ENCODE measurements around the gene CXCR4.
"Not testable (repeated sequence)": the region's sequence is repeated elsewhere in the genome, so short reads cannot be mapped to it uniquely, and the experiment has no call there.

CXCR4 gene

DNA sequence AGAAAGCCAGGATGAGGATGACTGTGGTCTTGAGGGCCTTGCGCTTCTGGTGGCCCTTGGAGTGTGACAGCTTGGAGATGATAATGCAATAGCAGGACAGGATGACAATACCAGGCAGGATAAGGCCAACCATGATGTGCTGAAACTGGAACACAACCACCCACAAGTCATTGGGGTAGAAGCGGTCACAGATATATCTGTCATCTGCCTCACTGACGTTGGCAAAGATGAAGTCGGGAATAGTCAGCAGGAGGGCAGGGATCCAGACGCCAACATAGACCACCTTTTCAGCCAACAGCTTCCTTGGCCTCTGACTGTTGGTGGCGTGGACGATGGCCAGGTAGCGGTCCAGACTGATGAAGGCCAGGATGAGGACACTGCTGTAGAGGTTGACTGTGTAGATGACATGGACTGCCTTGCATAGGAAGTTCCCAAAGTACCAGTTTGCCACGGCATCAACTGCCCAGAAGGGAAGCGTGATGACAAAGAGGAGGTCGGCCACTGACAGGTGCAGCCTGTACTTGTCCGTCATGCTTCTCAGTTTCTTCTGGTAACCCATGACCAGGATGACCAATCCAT is 2.7 kb downstream of the CXCR4 start:
- DNase-seq (ENCODE audit: low read depth, low spot score) = no peak

DNA sequence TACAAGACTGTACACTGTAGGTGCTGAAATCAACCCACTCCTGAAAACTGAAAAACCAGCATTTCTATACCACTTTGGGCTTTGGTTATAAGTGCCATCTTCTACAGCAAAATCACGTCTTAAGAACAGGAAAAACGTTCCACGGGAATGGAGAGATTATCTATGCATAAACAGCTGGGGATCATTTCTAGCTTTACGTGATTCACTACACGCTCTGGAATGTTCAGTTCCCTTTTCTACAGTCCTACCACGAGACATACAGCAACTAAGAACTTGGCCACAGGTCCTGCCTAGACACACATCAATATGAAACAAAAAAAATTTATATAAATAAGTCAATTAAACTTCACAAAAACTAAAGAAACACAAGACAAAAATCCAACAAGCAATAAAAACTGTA is 3.6 kb downstream of the CXCR4 start:
- no peak for DNase-seq (ENCODE audit: low read depth, low spot score)

DNA sequence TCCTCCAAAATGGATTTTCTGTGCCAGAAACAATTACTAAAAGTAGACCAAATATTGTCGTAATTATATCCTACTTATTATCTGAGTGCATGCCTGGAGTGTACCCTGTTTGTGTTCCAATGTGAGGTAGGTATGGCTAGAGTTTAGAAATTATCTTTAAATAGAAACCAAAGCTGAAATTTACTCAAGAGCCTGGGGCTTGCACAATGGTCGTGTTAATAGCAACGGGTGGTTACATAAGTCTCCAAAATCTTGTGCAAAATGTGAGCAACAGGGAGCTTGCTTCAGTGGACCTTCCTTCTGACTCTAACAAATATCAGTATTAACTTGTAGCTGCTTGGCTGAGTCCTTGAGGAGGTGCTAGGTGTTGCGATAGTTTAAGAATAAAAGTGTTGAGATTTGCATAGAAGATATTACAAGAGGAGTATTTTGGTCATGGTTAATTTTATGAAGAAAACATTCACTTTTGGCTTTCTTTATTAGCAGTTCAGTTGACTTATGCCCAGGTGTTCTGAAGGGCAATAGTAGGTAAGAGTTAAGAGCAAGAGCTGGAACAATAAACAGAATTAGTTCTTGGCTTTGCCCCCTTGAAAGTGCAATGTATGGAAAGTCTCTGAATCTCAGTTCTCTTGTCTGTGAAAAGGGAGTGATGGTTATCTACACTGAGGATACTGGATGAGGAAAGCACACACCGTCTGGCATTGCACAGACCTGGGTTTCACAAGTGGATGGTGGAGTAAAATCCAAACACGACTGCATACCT is 4.6 kb downstream of the CXCR4 start:
- no peak for DNase-seq (ENCODE audit: low read depth, low spot score)

DNA sequence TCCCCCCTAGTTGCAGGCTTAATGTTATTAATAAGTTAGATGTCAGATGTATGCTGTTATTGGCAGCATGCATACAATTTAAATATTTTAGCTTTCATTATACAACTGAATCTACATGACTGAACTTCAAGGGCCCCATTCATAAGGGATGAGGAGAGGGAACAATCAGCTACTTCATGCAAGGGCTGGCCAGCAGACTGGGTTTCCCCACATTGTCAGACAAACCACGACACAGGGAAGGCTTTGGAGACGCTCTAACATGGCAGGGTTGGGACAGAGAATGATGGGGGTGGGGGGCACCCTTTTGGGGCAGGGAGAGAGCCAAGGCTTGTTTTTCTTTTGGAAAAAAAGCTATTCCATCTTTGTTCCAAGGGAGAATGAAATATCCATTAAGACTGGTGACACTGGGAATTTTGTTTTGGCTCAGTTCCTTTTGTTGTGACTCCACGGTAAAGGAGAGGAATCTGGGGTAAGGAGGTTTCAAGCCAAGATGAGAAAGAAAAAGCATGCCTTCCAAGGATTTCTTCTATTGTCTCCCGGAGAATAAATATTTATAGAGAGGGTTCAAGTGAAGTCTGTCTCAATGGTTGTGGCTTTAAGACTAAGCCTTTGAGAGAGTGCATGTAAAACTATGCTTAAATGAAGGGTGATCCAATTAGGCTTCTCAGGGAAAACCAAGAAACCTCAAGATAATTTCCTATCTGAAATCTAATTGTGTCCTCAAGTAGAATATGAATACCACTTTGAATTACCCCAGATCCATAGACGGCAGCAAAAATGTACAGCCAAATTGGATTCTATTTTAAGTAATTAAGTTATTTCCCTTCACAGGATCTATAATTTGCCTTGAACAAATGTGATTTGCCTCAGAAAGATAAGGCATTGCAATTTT is 5.4 kb downstream of the CXCR4 start:
- no peak for DNase-seq (ENCODE audit: low read depth, low spot score)

DNA sequence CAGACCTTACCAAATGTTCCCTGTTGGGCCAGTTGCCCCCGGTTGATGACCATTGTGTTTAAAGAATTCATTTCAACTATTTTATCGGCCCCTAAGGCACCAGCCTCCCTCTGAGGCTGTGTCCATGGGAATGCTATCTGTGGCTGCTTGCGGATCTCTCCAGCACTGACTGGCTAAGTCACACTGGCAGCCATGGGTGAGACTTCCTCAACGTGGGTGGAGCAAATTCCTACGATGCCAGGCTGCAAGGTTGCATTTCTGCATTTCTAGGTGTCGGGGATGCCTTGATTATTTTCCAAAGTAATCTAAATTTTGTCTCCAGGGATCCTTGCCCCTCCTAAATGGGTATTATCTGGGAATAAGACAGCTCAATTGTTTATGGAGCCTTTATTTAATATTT is 6.2 kb downstream of the CXCR4 start:
- DNase-seq (ENCODE audit: low read depth, low spot score) = no peak

DNA sequence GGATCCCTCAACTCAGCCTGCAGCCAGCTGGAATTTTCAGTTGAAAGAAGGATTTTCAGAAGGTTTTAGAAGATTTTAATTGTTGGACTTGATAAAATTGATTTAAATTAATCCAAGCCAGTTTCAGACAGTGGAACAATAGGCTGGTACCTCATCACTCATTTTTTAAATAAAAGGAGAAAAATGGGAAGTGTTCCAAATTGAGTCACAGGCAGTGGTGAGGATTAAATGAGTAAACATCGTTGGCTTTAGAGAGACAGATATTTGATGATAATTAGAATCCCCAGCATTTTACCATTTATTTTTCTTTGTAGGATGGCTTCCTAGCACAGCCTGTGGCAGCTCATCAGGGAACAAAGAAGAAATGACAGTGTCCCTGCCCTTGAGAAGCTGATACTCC is 7.4 kb downstream of the CXCR4 start:
- no peak for DNase-seq (ENCODE audit: low read depth, low spot score)

DNA sequence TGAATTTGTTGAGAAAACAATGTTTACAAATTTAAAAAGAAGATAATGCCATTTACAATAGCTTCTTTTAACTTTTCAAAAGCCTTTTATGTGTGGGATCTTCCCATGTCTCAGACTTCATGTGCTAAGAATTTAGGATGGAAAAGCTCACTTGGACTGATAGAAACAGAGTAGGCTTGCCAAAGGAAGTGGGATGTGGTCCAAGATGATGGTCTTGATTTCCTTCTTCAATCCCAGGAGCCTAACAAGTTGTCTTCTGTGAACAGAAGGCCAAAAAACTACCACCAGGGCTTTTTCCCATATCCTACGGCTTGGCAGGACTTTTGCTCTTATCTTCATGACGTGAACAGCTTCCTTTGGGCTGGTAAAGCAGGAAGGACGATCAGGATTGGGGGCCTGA is 9.5 kb downstream of the CXCR4 start:
- no peak for DNase-seq (ENCODE audit: low read depth, low spot score)

DNA sequence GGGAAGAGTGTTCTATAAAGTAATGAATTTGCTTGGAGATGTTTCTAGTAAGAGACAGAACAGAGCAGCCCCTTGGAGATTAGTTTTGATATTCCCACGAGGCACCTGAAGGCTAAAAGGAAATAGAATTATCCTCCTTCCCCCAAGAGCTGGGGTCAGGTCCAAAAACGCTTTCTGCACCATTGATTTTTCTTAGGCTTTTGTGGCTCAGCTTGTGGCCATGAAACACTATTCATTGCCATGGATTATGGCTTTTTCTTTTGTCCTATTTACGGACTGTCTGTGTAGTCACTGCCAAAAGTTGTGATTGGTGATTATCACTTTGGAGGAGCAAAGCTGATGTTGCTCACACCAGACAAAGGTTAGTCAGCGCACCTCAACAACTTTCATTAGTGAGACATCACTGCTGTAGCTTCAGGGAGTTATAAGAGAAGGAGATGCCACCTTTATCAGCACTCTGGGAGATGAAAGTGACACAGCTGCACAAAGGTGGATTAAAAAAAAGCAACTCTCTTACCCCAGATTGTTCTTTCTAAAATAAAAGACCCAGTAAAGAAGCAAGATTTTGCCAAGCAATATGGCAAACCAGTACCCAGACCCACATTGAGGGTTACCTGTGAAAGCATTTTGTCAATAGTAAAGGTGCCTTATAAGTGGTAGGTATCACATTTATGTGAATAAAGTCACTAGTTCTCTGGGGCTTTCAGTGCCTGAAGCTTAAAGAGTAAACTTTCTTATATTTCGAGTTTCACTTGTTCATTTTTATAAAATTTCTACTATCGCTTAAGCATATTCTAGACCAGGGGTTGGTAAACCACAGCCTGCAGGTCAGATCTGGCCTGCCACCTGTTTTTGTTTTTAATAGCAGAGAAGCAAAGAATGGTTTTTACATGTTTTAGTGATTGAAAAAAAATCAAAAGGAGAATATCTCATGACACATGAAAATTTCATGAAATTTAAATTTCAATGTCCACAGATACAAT is 10.6 kb downstream of the CXCR4 start:
- no peak for DNase-seq (ENCODE audit: low read depth, low spot score)

DNA sequence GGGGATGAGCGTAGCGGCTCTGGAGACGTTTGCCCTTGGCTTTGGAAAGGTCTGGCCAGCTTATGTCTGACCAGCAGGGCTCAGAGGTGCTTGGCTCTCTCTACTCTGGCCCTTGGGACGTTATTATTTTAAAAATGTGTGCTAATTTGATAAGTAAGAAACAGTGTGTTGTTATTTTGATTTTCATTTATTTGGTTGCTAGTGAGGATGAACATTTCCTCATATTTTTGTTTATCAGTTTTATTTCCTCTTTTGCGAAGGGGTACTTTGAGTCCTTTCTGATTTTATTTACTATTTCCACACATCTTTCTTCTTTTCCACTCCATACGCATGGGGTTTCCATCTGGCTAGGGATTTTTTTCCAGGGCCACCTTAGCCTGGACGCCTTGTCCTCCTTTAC is 11.4 kb downstream of the CXCR4 start:
- no peak for DNase-seq (ENCODE audit: low read depth, low spot score)

DNA sequence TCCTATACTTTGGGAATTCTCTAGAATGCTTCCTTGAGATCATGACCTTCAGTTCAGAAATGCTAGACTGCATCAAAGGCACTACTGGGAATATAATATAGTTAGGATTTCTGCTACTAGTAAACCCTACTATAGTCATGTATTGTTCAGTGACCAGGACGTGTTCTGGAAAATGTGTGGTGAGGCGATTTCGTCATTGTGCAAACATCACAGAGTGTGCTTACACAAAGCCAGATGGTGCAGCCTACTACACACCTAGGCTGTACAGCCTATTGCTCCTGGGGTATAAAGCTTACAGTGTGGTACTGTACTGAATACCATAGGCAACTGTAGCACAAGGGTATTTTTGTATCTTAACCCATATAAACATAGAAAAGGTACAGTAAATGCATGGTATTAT is 13.0 kb downstream of the CXCR4 start:
- no peak for DNase-seq (ENCODE audit: low read depth, low spot score)

DNA sequence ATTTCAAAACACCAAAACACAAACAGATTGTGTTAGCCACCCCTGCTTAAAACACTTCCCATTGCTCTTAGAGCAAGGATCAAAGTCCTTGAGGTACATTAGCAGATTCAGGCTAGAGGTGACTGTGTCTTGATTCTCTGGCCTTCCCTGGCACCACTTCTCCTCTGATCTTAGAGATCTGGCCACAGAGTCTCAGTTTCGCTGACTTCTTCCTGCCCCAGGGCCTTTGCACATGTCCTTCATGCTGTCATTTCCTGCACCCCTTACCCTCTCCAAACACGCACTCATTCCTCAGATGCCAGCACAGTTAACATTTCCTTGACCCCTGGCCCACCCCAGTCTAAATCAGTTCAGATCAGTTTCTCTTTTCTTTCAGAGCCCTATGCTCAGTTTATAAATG is 16.9 kb downstream of the CXCR4 start:
- no peak for DNase-seq (ENCODE audit: low read depth, low spot score)

DNA sequence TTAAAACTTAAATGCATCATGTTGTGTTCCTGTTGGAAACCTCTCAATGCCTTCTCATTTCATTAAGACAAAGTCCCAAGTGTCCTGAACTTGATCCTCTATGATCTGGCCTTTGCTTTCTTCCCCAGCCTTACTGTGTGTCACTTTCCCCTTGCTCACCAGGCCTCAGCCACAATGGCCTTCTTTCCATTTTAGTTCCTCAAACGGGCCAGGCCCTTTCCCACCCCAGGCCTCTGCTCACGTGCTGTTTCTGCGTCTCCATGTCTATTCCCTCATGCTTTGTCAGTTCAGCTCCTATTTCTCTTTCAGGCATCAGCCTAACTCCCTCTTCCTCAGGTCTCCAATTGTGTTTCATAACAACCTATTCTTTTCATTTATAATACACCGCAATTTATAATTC is 19.5 kb downstream of the CXCR4 start:
- no peak for DNase-seq (ENCODE audit: low read depth, low spot score)

DNA sequence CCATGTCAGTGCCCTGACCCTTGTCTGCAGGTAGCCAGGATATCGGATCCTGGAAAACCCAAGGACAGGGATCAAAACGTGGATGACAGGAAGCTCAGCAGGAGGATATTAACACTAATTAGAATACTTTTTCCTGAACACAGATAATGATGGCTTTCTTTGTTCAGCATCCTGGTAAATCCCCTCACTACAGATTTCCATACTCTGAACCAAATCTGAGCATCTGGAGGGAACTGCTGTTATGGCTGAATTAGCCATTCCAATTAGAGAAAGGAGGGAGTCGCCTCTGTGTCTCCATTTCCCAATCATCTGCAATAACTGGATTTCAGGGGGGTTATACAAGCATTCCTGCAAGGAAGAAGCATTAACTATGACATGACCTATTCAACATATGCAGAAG is 24.4 kb downstream of the CXCR4 start:
- DNase-seq (ENCODE audit: low read depth, low spot score) = no peak

DNA sequence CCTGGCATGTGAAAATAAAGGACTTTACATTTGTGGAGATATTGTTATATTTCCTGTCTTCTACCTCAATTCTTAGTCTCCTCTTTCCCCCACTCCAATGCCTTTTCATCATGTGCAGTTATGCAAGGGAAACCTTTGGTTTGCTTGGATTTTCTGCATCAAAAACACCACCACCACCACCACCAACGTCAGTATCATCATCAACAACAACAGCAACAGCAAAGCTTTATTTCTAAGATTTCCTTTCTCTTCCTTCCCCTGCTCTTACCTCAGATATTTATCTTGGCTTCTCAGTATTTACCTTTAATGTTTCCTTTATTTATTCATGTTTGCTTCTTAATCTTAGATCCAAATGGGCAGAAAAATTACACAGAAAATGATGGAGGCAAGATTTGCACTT is 26.1 kb downstream of the CXCR4 start:
- DNase-seq (ENCODE audit: low read depth, low spot score) = no peak

DNA sequence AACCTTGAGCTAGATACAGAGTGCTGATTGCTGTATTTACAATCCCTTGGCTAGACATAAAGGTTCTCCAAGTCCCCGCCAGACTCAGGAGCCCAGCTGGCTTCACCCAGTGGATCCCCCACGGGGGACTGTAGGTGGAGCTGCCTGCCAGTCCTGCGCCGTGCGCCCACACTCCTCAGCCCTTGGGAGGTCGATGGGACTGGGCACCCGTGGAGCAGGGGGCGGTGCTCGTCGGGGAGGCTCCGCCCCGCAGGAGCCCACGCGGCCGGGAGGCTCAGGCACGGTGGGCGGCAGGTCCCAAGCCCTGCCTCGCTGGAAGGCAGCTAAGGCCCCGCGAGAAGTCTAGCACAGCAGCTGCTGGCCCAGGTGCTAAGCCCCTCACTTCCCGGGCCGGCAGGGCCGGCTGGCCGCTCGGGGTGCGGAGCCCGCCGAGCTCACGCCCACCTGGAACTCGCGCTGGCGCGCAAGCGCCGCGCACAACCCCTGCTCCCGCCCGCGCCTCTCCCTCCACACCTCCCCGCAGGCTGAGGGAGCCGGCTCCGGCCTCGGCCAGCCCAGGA is 30.0 kb downstream of the CXCR4 start:
- not testable (repeated sequence) for DNase-seq (ENCODE audit: low read depth, low spot score)

DNA sequence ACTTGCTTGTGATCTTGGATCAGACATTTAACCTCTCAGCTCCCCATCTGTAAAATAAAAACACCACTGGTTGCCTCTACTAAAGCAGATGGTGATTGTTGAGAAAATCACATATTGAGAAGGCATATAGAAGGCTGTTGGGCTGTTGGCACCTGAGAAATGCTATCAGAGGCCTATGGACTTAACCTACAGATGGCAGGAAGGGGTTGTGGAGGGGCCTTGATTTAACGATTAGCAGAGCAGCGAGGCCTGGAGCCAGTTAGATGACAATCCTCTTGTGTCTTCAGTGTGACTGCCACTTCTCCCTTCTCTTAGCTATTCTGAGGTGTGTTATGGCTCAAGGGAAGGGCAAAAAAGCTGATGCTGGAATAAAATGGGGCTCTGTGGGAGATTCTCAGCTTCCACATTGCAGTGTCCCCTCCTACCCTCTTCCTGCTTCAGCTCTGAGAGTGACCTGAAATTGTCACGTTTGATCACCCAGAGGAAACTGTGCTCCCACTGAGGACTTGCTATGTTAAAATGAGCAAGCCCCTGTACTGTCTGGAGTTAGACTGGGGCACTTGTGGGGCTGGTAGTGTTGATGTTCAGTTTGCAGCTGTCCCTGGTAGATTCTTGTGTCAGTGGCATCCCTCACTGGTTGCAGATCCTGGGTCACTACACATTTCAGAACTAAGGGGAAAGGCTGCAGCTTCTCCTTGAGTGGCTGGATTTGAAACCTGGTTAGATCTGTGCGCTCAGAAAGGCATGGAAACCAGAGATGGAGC is 31.5 kb downstream of the CXCR4 start:
- DNase-seq (ENCODE audit: low read depth, low spot score) = no peak

DNA sequence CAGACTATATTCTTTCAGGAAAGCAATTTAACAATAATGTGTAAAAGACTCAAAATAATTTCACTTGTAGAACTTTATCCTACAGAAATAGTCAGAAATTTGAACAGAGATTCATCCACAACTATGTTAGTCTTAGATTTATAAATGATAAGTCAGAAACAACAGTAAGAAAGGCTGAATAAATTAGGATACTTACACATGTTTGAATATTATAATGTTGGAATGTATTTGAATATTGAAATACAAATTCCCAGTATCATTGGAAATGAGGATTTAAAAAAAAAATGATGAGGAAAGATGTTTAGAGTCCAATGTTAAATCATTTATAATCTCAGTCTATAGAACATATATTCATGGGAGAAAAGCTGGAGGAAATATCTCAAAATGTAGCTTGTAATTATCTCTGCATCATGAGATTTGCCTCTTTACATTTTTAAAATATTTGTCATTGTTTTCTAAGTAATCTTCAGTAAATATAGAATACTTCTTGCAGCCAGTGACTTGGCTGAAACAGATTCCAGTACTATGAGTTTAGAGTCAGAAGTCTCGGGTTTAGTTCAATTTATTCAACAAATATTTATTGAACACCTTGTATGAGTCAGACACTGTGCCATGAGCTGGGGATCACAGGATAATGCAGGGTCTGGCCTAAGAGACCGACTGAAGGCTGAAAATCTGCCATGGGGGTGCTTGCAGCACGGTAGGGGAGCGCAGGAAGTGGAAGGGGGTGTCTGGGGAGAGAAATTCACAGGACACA is 32.3 kb downstream of the CXCR4 start:
- no peak for DNase-seq (ENCODE audit: low read depth, low spot score)

DNA sequence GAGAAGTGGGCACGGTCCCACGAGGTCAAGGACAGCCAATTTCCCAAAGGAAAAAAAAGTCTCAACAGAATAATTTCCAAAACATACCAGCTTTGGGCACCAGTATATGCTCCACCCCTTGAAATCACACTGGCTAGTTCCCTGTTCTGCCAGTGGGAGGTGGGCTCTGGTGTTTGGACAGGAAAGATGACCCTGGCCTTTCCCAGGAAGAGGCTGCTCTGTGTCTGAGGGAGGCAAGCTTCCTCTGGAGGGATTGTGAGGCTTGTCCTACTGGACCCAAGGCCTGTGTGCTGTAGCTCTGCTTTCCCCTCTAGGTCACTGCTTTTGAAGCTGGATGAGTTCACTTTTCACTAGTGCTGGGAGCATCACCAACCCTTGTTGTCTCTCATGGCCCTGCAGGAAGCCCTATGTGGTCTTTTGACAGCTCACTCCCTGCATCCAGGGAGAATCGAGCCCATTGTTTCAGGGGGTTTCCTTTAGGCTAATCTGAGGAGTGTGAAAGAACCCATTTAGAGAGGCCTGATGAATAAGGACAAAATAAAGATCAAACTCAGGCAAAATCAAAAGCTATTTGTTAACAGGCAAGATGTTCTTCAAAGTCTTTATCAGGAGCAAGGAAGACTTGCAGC is 36.3 kb downstream of the CXCR4 start:
- DNase-seq (ENCODE audit: low read depth, low spot score) = no peak

DNA sequence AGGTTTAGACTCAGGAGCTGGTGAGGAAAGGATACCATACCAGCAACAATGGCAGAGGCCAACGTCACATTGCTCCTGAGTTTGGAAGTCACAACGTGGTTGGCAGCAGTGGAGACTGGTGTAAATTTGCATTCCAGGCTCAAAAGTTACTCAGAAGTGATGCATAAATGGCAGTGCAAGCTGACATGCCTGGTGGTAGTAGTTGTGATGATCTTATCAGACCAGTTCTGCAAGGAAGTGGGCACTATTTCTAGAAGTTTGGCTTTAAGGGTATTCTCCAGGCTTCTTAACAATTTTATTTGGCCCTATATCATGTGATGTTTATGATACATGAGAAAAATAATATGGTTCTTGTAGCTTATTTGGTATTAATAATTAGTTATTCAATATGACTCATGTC is 37.8 kb downstream of the CXCR4 start:
- no peak for DNase-seq (ENCODE audit: low read depth, low spot score)

Data from brain pericyte (primary cell).